Measurements from ENCODE around the gene FREM1. TPM values are rescaled to one million over a fixed set of nuclear protein-coding genes. Genes with fewer than 3 reads are reported as not detected.

Gene FREM1
- total and polyA plus RNA-seq, 2 of the 4 experiments (the other 2 are of a cell fraction), result under 0.01 TPM; not detected in 1

GRCh38 chr9:14778565-14778964 is 131.7 kb downstream of the FREM1 start:
- intact Hi-C loops (cut with micrococcal nuclease), result no loop called here
- H3K4ac ChIP-seq (ENCODE audit: low read depth, low read length), result no peak overlapping the region
- H3K56ac ChIP-seq (ENCODE audit: extremely low read depth, insufficient read depth, low read length), result no peak overlapping the region
- no peak overlapping the region for H2AK5ac ChIP-seq (ENCODE audit: low read depth, low read length)
- H4K91ac ChIP-seq (ENCODE audit: insufficient read depth, low read depth, low read length), result no peak overlapping the region
- H2BK120ac ChIP-seq (ENCODE audit: low read depth, low read length), result no peak overlapping the region
- no CpG with 5 or more reads among the region's 6 CpGs for WGBS, 2 experiments (ENCODE audit: extremely low coverage in 2 of 2, insufficient read length in 1 of 2)
- in situ Hi-C loops (cut with MboI; ENCODE audit: low sequenced_read_pairs), result no loop called here
- no peak overlapping the region for H2BK5ac ChIP-seq (ENCODE audit: low read depth, low read length, poor library complexity, severe bottlenecking)
- dilution Hi-C loops (cut with HindIII; ENCODE audit: low sequenced_read_pairs, unreplicated experiment), result no loop called here
- no peak overlapping the region for H3K4me2 ChIP-seq (ENCODE audit: low read depth, low read length)
- TF ChIP-seq RCOR1 (IDR thresholded peaks at IDR 0.05; ENCODE audit: insufficient replicate concordance, low read length), result no peak
- no peak for TF ChIP-seq FOS (IDR thresholded peaks at IDR 0.05; ENCODE audit: low read depth, low read length)
- TF ChIP-seq CTCF (conservative IDR thresholded peaks at IDR 0.05; ENCODE audit: low read depth, low read length), result no peak
- no peak for TF ChIP-seq NFE2L2 (IDR thresholded peaks at IDR 0.05; ENCODE audit: low read depth, low read length)
- no peak for TF ChIP-seq MXI1 (IDR thresholded peaks at IDR 0.05; ENCODE audit: borderline replicate concordance, low read depth, low read length)
- TF ChIP-seq RAD21 (IDR thresholded peaks at IDR 0.05; ENCODE audit: low read length), result no peak
- no peak for TF ChIP-seq CHD1 (IDR thresholded peaks at IDR 0.05; ENCODE audit: low read depth, low read length)
- TF ChIP-seq CEBPB (IDR thresholded peaks at IDR 0.05; ENCODE audit: low read depth, low read length), result no peak
- TF ChIP-seq RFX5 (IDR thresholded peaks at IDR 0.05; ENCODE audit: low read depth, low read length), result no peak
- no peak for TF ChIP-seq USF2 (IDR thresholded peaks at IDR 0.05; ENCODE audit: low read depth, low read length)
- TF ChIP-seq MAZ (IDR thresholded peaks at IDR 0.05; ENCODE audit: borderline replicate concordance, low read depth, low read length), result no peak
- no peak overlapping the region for H3K27ac ChIP-seq (ENCODE audit: insufficient read depth, low read length)
- H3K79me1 ChIP-seq (ENCODE audit: low read depth in 1 of 2, low read length in 2 of 2), result no peaks in the 10 kb centered on the region
- H3K9me1 ChIP-seq (ENCODE audit: insufficient read depth, low read length), result no peaks in the 10 kb centered on the region
- H3K18ac ChIP-seq (ENCODE audit: low read depth, low read length), result no peak overlapping the region
- no peak for DNase-seq
- no peak overlapping the region for H3K4me3 ChIP-seq (ENCODE audit: insufficient read depth, low read depth, low read length)
- no TSS peak for BruUV-seq (replicated peaks)
- H2BK15ac ChIP-seq (ENCODE audit: low read depth, low read length), result no peak overlapping the region
- POLR2A ChIA-PET (ENCODE audit: unreplicated experiment), result no interaction called here
- no peaks in the 10 kb centered on the region for H4K20me1 ChIP-seq (ENCODE audit: insufficient read depth, low read length)
- no peaks in the 10 kb centered on the region for H3K4me1 ChIP-seq (ENCODE audit: control insufficient read depth, insufficient read depth, low read length)
- no peak overlapping the region for H2AK9ac ChIP-seq (replicated peaks; ENCODE audit: low read depth, low read length, poor library complexity)
- H3K27me3 ChIP-seq (ENCODE audit: control insufficient read depth, insufficient read depth, low read length), result no peaks in the 10 kb centered on the region
- H2AFZ ChIP-seq (replicated peaks; ENCODE audit: low read length, poor library complexity), result no peak overlapping the region
- H3K9ac ChIP-seq (ENCODE audit: low read depth, low read length), result no peak overlapping the region
- no peak overlapping the region for H2BK20ac ChIP-seq (ENCODE audit: low read depth, low read length)
- ATAC-seq (ENCODE audit: low read depth), result no peak
- H3K23ac ChIP-seq (ENCODE audit: low read depth, low read length), result no peak overlapping the region
- CTCF ChIA-PET, result no interaction called here
- H3K9me3 ChIP-seq (ENCODE audit: control insufficient read depth, insufficient read depth, low read length), result no peaks in the 10 kb centered on the region
- no peak overlapping the region for H4K8ac ChIP-seq (ENCODE audit: low read depth in 2 of 2, low read length in 2 of 2)
- H4K5ac ChIP-seq (ENCODE audit: low read depth, low read length), result no peak overlapping the region
- H3K14ac ChIP-seq (replicated peaks; ENCODE audit: low read depth, low read length), result no peak overlapping the region
- no peaks in the 10 kb centered on the region for H3K36me3 ChIP-seq (ENCODE audit: control insufficient read depth, insufficient read depth, low read length)

All from IMR-90 (cell line).